ENCODE measurements around the gene CROCC2.

The CROCC2 gene

DNA sequence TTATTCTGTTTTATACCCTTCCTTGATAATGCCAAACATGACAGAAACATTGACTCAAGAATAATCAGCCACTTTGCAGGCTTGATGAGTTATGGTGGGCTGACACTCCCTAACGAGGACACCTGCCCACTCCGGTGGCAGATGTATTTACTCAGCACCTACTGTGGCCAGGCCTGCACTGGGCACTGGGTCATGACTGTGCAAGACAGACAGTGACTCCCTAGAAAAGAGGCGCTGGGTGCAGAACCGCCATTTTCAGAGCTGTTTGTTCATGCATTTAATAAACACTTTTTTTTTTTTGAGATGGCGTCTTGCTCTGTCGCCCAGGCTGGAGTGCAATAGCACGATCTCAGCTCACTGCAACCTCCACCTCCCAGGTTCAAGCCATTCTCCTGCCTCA is 124.7 kb downstream of the CROCC2 start:
- no peaks in the 10 kb centered on the region for H3K79me2 ChIP-seq (ENCODE audit: insufficient read depth, low read length)
- ATAC-seq (ENCODE audit: insufficient read depth, low read depth) (no peak), DNase-seq (no peak)
- peaks cover 5% of the 10 kb centered on the region for H3K9me3 ChIP-seq (ENCODE audit: insufficient read depth, low read length, severe bottlenecking)
- no peaks in the 10 kb centered on the region for H3K36me3 ChIP-seq (ENCODE audit: insufficient read depth, low read length)
- H3K4me2 ChIP-seq (ENCODE audit: insufficient read depth, low read length), result no peak overlapping the region
- no peak for TF ChIP-seq EZH2 (IDR thresholded peaks at IDR 0.05; ENCODE audit: borderline replicate concordance, low read depth, low read length, severe bottlenecking)
- no peak for TF ChIP-seq CTCF (IDR thresholded peaks at IDR 0.05; ENCODE audit: borderline replicate concordance, extremely low read depth, low read length, poor library complexity, severe bottlenecking)
- H2AFZ ChIP-seq (ENCODE audit: low read depth, low read length), result no peak overlapping the region
- no peaks in the 10 kb centered on the region for H4K20me1 ChIP-seq (ENCODE audit: insufficient read depth, low read length)
- no peaks in the 10 kb centered on the region for H3K27me3 ChIP-seq (ENCODE audit: insufficient read depth, low read length, poor library complexity)
- H3K27ac ChIP-seq (ENCODE audit: low read length), result no peak overlapping the region
- no peak overlapping the region for H3K9ac ChIP-seq (ENCODE audit: low read depth, low read length)
- H3K4me1 ChIP-seq (ENCODE audit: insufficient read depth, low read length), result no peaks in the 10 kb centered on the region
- no peak overlapping the region for H3K4me3 ChIP-seq (ENCODE audit: low read depth in 1 of 2, low read length in 2 of 2)

DNA sequence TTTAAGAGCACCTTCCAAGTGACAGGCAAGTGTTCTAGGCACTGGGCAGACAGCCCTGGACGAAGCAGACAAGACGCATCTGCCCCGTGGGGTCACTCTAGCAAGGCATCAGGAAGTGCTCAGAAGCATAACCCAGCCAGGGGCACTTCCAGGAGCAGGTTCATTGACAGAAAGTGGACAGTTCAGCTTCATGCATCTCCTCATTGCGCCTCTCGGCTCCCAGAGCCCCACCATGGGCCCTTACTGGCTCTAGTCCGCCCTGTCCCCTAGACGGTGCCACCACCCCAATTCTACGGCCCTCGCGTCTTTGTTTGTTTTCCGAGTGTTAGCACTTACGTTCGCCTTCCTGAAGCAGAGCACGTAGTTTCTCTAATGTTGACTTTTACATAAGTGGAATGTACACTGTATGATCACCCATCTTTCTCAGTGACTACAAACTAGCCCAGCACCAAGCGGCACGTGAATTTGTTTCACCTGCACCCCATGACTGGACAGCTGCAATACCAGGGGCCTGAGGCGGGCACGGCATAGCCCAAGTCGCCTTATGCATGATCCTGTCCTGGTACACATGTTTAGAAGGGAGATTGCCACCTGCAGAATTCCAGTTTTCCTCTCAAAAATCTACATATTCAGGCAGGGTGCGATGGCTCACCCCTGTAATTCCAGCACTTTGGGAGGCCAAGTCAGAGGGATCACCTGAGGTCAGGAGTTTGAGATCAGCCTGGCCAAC is 125.5 kb downstream of the CROCC2 start:
- Histone ChIP-seq H3K4me2 (ENCODE audit: insufficient read depth, low read length) (no peak overlapping the region), H3K79me2 (ENCODE audit: insufficient read depth, low read length) (no peaks in the 10 kb centered on the region), H3K4me3 (ENCODE audit: low read depth in 1 of 2, low read length in 2 of 2) (no peak overlapping the region), H2AFZ (ENCODE audit: low read depth, low read length) (no peak overlapping the region), H3K9ac (ENCODE audit: low read depth, low read length) (no peak overlapping the region), H3K36me3 (ENCODE audit: insufficient read depth, low read length) (no peaks in the 10 kb centered on the region), H3K9me3 (ENCODE audit: insufficient read depth, low read length, severe bottlenecking) (no peaks in the 10 kb centered on the region), H3K4me1 (ENCODE audit: insufficient read depth, low read length) (no peaks in the 10 kb centered on the region), H3K27ac (ENCODE audit: low read length) (no peak overlapping the region), H4K20me1 (ENCODE audit: insufficient read depth, low read length) (no peaks in the 10 kb centered on the region), H3K27me3 (ENCODE audit: insufficient read depth, low read length, poor library complexity) (no peaks in the 10 kb centered on the region)
- TF ChIP-seq CTCF (IDR thresholded peaks at IDR 0.05; ENCODE audit: borderline replicate concordance, extremely low read depth, low read length, poor library complexity, severe bottlenecking) (no peak), EZH2 (IDR thresholded peaks at IDR 0.05; ENCODE audit: borderline replicate concordance, low read depth, low read length, severe bottlenecking) (no peak)
- DNase-seq (no peak), ATAC-seq (ENCODE audit: insufficient read depth, low read depth) (no peak)

GRCh38 chr2:241033336-241033987 is 127.3 kb downstream of the CROCC2 start:
- Histone ChIP-seq H3K4me2 (ENCODE audit: insufficient read depth, low read length) (no peak overlapping the region), H3K4me3 (ENCODE audit: low read depth in 1 of 2, low read length in 2 of 2) (no peak overlapping the region), H3K4me1 (ENCODE audit: insufficient read depth, low read length) (no peaks in the 10 kb centered on the region), H3K9ac (ENCODE audit: low read depth, low read length) (no peak overlapping the region), H3K36me3 (ENCODE audit: insufficient read depth, low read length) (no peaks in the 10 kb centered on the region), H4K20me1 (ENCODE audit: insufficient read depth, low read length) (no peaks in the 10 kb centered on the region; the same call in 1 of the 2 replicates), H3K27ac (ENCODE audit: low read length) (no peak overlapping the region), H2AFZ (ENCODE audit: low read depth, low read length) (no peak overlapping the region), H3K27me3 (ENCODE audit: insufficient read depth, low read length, poor library complexity) (no peaks in the 10 kb centered on the region), H3K9me3 (ENCODE audit: insufficient read depth, low read length, severe bottlenecking) (no peaks in the 10 kb centered on the region), H3K79me2 (ENCODE audit: insufficient read depth, low read length) (no peaks in the 10 kb centered on the region)
- no peak for DNase-seq
- TF ChIP-seq EZH2 (IDR thresholded peaks at IDR 0.05; ENCODE audit: borderline replicate concordance, low read depth, low read length, severe bottlenecking) (no peak), CTCF (IDR thresholded peaks at IDR 0.05; ENCODE audit: borderline replicate concordance, extremely low read depth, low read length, poor library complexity, severe bottlenecking) (no peak)
- no peak for ATAC-seq (ENCODE audit: insufficient read depth, low read depth)

Data from DND-41 (cell line).